LNCaP clone FGC (cell line): ENCODE measurements around the gene GLUD1.
A peak's percentile ranks its signal among the peaks of the same experiment; 100 is the strongest.
"Not testable (repeated sequence)": the region's sequence is repeated elsewhere in the genome, so short reads cannot be mapped to it uniquely, and the experiment has no call there.

Experiments used
- DNase-seq: peaks from one replicate; pipeline ENCODE4 v3.0.0-alpha.2; 2011; ENCODE audit warnings: low read depth
- H3K4me3 ChIP-seq: 2 replicates; pipeline ENCODE4 v1.5.1; 2011; ENCODE audit warnings: mild to moderate bottlenecking, low read depth, low read length, control low read depth
- TF ChIP-seq, protein P1 (sequence below): IDR thresholded peaks from 2 replicates; pipeline ENCODE4 v1.5.1; 2012; ENCODE audit warnings: mild to moderate bottlenecking; ENCODE audit not compliant: control insufficient read depth, insufficient read depth; ENCODE audit errors: extremely low read depth

GLUD1 gene

DNA sequence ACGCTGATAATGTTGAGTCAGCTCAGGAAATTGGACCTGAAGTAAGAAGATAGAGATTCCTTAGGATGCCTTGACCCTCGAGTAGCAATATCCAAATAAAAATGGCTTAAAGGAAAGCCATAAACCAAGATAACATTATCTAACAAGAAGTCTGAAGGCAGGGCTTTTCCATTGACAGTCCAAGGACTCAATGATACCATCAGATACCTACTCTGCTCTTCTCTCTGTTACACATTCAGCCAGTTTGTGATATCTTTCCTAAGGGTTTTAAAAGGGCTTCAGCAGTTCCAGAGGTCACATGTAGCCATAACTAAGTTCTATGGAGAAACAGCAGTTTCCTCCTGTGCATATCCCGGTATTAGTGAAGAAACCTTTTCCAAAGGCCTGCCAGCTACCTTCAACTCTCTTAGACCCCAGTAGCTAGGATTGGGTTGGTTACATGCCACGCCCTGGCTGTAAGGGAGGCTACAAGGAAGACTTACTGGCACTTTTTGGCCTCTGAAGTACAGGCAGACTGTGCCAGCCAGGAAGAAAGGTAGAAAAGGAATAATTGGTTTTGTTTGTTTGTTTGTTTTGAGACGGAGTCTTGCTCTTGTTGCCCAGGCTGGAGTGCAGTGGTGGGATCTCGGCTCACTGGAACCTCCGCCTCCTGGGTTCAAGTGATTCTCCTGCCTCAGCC, 10.9 kb upstream of the GLUD1 start:
- no peak overlapping the region for H3K4me3 ChIP-seq
- DNase-seq, result no peak
- TF ChIP-seq, protein P1, sequence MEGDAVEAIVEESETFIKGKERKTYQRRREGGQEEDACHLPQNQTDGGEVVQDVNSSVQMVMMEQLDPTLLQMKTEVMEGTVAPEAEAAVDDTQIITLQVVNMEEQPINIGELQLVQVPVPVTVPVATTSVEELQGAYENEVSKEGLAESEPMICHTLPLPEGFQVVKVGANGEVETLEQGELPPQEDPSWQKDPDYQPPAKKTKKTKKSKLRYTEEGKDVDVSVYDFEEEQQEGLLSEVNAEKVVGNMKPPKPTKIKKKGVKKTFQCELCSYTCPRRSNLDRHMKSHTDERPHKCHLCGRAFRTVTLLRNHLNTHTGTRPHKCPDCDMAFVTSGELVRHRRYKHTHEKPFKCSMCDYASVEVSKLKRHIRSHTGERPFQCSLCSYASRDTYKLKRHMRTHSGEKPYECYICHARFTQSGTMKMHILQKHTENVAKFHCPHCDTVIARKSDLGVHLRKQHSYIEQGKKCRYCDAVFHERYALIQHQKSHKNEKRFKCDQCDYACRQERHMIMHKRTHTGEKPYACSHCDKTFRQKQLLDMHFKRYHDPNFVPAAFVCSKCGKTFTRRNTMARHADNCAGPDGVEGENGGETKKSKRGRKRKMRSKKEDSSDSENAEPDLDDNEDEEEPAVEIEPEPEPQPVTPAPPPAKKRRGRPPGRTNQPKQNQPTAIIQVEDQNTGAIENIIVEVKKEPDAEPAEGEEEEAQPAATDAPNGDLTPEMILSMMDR, result no peak

DNA sequence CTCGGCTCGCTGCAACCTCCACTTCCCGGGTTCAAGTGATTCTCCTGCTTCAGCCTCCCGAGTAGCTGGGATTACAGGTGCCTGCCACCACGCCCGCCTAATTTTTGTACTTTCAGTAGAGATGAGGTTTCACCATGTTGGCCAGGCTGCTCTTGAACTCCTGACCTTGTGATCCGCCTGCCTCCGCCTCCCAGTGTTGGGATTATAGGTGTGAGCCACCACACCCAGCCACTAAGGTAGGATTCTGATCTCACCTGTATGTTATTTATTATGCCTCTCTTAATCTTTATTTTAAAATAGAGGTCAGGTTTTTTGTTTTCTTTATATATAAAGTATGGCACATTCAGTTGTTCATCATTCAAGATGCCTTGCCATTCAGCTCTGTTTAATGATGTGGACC, 10.1 kb upstream of the GLUD1 start:
- not testable (repeated sequence) for DNase-seq, H3K4me3 ChIP-seq

DNA sequence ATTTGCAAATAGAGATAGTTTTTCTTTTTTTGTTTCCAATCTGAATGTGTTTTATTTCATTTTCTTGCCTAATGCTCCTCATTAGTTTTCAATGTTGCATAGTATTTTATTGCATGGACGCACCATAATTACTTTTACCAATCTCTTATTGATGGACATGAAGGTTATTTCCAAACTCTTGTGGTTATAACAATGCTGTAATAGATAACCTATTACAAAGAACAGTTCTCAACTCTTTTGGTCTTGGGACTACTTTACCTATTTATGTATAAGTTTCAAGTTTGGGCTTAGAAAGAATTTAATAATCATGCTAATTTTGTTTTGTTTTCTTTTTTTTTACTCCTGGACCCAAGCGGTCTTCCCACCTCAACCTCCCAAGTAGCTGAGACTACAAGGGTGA, 7.4 kb upstream of the GLUD1 start:
- TF ChIP-seq, protein P1, result no peak
- DNase-seq, result no peak
- no peak overlapping the region for H3K4me3 ChIP-seq

DNA sequence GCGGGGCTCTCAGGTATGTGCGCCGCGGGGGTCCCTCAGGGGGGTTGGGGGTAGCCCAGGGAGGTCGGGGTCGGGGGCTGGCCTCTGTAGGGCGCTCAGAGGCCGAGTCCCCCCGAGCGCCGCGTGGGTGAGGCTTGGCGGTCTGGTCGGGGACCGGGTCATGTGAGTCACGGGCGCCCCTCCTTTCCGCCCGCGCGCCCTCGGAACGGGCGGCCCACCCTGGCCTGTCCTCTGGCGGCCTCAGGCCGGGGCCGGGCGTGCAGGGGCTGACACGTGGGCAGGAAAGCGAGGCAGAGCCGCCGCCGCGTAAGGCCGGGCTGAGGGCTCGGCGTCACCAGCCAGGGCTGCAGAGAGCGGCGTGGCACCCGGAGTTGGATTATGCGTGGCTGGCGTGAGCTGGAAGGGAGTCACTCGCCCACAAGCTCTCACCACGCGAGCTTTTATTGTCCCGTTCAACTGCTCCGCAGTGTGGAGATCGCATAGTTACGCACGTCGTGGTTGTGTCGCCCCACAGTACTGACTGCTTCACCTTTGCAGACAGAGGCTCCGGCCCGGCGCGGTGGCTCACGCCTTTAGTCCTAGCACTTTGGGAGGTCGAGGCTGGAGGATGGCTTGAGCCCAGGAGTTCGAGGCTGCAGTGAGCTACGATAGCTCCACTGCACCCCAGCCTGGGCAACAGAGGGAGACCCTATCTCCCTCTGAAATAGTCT, 748 bp upstream of the GLUD1 start:
- TF ChIP-seq, protein P1, result no peak
- peak overlapping the region; percentile 58 for H3K4me3 ChIP-seq
- no peak for DNase-seq

DNA sequence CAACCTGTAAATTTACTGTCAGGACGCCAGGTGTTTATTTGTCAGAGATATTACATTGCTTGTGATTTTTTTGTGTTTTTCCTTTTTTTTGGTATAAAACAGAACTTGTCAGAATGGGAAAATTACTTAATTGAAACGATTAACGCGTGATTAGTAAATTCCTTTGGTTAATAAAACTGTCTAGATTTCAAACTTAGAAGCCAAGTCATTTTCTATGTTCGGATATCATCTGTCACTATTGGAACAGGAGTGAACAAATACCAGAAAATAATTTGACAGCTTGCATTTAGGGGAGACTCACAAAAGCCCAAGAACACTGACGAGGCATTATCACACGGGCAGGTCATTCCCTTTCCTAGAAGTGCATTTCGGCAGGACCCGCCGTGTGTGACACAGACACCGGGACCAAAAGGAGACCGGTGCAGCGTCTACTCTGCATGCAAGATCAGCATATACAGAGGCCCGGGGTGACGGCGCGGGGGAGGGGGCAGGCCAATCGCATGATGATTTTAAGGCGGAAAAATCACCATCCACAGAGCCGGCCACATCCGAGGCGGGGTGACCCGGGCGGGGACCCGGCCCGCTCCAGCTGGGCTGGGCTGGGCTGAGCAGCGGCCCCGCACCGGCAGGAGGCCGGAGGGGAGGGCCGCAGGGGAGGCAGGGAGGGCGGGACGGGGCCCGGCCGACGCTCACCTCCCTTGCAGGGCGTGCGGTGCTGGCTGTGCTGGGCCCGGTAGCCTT, 841 bp downstream of the GLUD1 start:
- TF ChIP-seq, protein P1, result no peak
- H3K4me3 ChIP-seq, result peak overlapping the region; percentile 72
- no peak for DNase-seq

DNA sequence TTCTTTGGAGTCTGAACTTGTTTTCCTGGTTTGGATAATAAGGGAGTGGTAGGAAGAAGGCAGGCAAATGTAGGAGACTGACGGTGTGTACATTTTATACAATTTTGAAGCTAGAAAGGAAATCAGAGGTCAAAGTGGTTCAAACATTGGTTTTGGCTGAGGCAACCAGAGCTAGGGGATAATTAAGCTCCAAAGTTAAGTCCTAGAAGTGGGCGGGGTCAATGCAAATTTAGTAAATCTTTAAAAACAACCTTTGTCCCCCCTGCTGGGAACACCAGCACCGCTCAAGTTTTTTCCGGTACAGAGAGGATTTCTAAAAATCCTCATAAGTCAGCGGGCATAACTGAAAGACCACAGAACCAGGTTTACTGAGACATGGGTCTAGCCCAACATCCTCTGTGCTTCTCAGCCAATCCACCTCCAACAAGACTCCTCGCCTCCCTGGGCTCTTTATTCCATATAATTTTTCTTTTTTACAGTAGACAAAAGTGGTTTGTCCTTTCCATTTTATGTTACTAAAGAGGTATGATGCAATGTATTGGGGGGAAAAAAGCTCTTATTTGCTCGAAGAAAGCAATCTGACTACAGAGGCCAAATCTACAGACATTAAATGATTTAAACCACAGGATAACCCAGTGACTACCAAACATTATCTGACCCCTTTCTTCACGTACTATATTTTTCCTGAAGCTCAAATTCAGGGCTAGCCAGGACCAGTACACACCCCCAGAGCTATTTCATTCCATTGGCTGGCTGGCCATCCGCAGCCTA, 1.6 kb downstream of the GLUD1 start:
- TF ChIP-seq, protein P1, result no peak
- peak overlapping the region; percentile 72 for H3K4me3 ChIP-seq
- peak; percentile 52 for DNase-seq

DNA sequence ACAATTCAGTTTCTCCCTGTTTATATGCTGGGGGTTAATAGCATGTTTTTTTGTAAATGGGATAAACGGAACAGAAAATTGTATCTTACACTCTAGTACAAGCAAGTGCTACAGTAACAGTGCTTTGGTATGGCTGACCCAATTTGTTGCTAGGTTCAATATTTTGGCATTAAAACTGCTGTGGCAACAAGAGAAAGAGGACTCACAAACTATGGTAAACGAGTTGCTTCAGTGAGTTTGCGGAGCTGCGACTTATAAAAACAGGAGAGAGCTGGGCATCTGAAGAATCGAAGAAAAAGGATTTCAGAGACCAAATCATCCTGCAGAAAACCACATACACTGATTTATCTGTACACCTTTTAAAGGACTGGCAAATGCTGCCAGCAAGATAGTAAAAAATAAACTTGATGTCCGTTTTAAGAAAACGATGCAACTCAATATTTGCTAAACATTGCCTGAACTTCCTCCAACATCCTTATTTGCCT, 2.2 kb downstream of the GLUD1 start:
- peak; percentile 91 for DNase-seq
- TF ChIP-seq, protein P1, result no peak
- peak overlapping the region; percentile 72 for H3K4me3 ChIP-seq
